IPS-18a (cell line): Measurements from ENCODE around the gene LRRC27.

Experiments
- H3K27ac ChIP-seq: one replicate; pipeline ENCODE4 v1.5.1; 2013; ENCODE audit warnings: low read length
- H3K27me3 ChIP-seq: one replicate; pipeline ENCODE4 v1.6.1; 2013; ENCODE audit warnings: mild to moderate bottlenecking, low read length; ENCODE audit not compliant: control insufficient read depth, insufficient read depth
- H3K36me3 ChIP-seq: one replicate; pipeline ENCODE4 v1.6.1; 2013; ENCODE audit warnings: low read depth, low read length; ENCODE audit not compliant: control insufficient read depth
- H3K4me1 ChIP-seq: one replicate; pipeline ENCODE4 v1.6.1; 2013; ENCODE audit warnings: low read depth, low read length; ENCODE audit not compliant: control insufficient read depth
- H3K4me3 ChIP-seq: one replicate; pipeline ENCODE4 v1.5.1; 2013; ENCODE audit warnings: low read length
- H3K9ac ChIP-seq: one replicate; pipeline ENCODE4 v1.6.1; 2013; ENCODE audit warnings: mild to moderate bottlenecking, low read length, moderate library complexity
- H3K9me3 ChIP-seq: one replicate; pipeline ENCODE4 v1.6.1; 2013; ENCODE audit warnings: low read depth, low read length; ENCODE audit not compliant: control insufficient read depth

LRRC27 gene

DNA sequence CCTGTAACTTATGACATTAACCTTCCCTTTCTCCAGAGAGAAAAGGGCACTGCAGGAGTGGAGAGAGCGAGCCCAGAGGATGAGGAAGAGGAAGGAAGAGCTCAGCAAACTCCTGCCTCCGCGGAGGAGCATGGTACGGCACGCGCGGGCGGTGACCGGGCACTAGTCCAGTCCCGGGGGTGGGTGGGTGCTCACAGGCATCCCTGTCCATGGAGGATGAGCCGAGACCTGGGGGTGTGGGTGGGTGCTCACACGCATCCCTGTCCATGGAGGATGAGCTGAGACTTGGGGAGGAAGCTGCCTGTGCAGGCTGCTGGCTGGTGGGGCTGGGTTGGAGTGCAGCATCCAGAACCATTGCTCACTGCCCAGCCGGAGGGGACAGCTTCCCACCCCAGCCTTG, 23.8 kb downstream of the LRRC27 start:
- Histone ChIP-seq H3K4me1 (no peaks in the 10 kb centered on the region), H3K27ac (no peak overlapping the region)

DNA sequence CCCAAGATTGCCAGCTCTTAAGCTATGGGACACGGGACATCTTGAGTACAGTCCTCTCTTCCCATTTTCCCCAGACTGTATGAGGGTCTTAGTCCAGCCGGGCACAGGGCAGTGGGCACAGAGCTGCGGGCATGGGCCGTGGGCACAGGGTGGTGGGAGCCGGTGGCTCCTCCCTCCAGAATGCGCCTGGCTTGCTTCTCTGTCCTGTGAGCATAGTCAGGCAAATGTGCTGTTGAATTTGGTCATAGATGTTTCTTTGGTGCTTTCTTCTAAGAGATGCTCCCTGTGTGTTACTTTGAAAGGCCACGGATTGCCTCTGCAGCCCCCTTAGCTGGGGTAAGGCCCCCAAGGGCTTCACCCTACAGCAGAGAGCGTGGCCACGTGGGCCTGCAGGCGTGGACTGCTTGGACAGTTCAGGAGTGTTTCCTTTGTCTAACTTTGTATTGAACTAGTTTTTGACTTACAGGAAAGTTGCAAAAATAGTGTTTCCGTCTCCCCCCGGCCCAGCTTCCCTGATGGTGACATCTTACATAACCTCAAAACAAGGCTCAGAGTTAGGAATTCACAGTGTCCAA, 24.7 kb downstream of the LRRC27 start:
- H3K27ac ChIP-seq, result no peak overlapping the region
- no peak overlapping the region for H3K4me3 ChIP-seq
- no peaks in the 10 kb centered on the region for H3K27me3 ChIP-seq
- H3K9me3 ChIP-seq, result no peaks in the 10 kb centered on the region
- no peaks in the 10 kb centered on the region for H3K36me3 ChIP-seq
- no peaks in the 10 kb centered on the region for H3K4me1 ChIP-seq
- H3K9ac ChIP-seq, result no peak overlapping the region

More for the DNA sequence above, 23.8 kb downstream of the LRRC27 start:
- Histone ChIP-seq H3K27me3 (no peaks in the 10 kb centered on the region), H3K9ac (no peak overlapping the region), H3K4me3 (no peak overlapping the region), H3K36me3 (no peaks in the 10 kb centered on the region), H3K9me3 (no peaks in the 10 kb centered on the region)

- no peak overlapping the region for H3K27ac ChIP-seq
- no peaks in the 10 kb centered on the region for H3K36me3 ChIP-seq
- no peaks in the 10 kb centered on the region for H3K27me3 ChIP-seq
- no peaks in the 10 kb centered on the region for H3K4me1 ChIP-seq
- no peak overlapping the region for H3K9ac ChIP-seq
- H3K4me3 ChIP-seq, result no peak overlapping the region
- H3K9me3 ChIP-seq, result no peaks in the 10 kb centered on the region
These were observed 25.5 kb downstream of the LRRC27 start for GRCh38 chr10:132357286-132358058.

GRCh38 chr10:132359305-132360040, 27.5 kb downstream of the LRRC27 start:
- Histone ChIP-seq H3K4me3 (no peak overlapping the region), H3K4me1 (no peaks in the 10 kb centered on the region), H3K36me3 (no peaks in the 10 kb centered on the region), H3K9ac (no peak overlapping the region), H3K9me3 (no peaks in the 10 kb centered on the region), H3K27ac (no peak overlapping the region), H3K27me3 (no peaks in the 10 kb centered on the region)

GRCh38 chr10:132360766-132361447, 28.9 kb downstream of the LRRC27 start:
- H3K9me3 ChIP-seq, result no peaks in the 10 kb centered on the region
- no peak overlapping the region for H3K27ac ChIP-seq

GRCh38 chr10:132361581-132362101, 29.6 kb downstream of the LRRC27 start:
- Histone ChIP-seq H3K9me3 (no peaks in the 10 kb centered on the region), H3K27ac (no peak overlapping the region), H3K4me3 (no peak overlapping the region), H3K9ac (no peak overlapping the region), H3K36me3 (no peaks in the 10 kb centered on the region), H3K27me3 (no peaks in the 10 kb centered on the region), H3K4me1 (no peaks in the 10 kb centered on the region)

More at GRCh38 chr10:132360766-132361447, 28.9 kb downstream of the LRRC27 start:
- no peak overlapping the region for H3K4me3 ChIP-seq
- no peaks in the 10 kb centered on the region for H3K36me3 ChIP-seq
- no peak overlapping the region for H3K9ac ChIP-seq
- H3K27me3 ChIP-seq, result no peaks in the 10 kb centered on the region
- H3K4me1 ChIP-seq, result no peaks in the 10 kb centered on the region

DNA sequence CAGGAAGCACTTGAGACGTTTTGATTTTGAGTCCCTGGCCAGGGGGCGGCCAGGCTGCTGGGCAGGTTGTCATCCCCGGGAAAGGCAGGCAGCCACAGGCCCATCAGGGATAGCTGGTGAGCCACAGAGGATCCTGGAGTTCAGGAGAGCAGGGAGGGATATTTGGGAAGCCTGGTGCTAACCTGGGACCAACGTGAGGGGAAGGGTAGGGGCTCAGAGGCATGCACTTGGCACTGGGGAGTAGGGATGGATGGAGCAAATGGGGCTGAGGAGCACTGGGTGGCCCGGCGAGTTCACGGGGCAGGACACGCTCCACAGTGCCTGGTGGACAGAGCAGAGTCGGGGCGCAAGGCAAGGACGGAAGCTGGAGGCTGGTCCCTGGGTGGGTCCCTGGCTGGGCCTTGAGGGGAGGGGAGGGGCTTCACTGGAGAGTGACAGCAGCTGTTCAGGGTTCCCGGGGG, 30.2 kb downstream of the LRRC27 start:
- Histone ChIP-seq H3K27me3 (no peaks in the 10 kb centered on the region), H3K4me1 (no peaks in the 10 kb centered on the region), H3K36me3 (no peaks in the 10 kb centered on the region), H3K9ac (no peak overlapping the region), H3K27ac (no peak overlapping the region), H3K4me3 (no peak overlapping the region), H3K9me3 (no peaks in the 10 kb centered on the region)

DNA sequence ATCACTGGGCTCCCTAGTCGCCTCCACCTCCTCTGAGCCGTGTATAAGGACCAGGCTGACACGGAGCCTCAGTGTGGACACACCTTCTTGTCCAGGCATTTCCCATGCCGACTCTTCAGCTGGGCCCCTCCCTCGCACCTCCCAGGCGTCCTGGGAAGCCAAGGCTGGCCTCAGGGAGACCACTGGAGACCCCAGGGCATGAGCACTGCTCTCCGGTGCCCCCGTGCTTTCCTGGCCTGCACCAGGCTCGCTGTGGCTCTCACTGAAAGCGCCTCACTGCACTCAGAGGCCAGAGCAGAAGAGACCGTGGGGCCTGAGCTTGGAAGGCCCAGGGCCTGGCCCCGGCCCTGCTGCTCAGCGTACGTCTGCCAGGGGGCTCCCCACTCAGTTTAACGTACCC, 31.4 kb downstream of the LRRC27 start:
- Histone ChIP-seq H3K36me3 (no peaks in the 10 kb centered on the region), H3K27me3 (no peaks in the 10 kb centered on the region), H3K27ac (no peak overlapping the region), H3K9me3 (no peaks in the 10 kb centered on the region), H3K9ac (no peak overlapping the region), H3K4me3 (no peak overlapping the region), H3K4me1 (no peaks in the 10 kb centered on the region)

GRCh38 chr10:132363921-132364593, 32.1 kb downstream of the LRRC27 start:
- no peaks in the 10 kb centered on the region for H3K36me3 ChIP-seq
- H3K27me3 ChIP-seq, result no peaks in the 10 kb centered on the region
- H3K9me3 ChIP-seq, result no peaks in the 10 kb centered on the region
- no peaks in the 10 kb centered on the region for H3K4me1 ChIP-seq
- H3K27ac ChIP-seq, result no peak overlapping the region
- no peak overlapping the region for H3K4me3 ChIP-seq
- H3K9ac ChIP-seq, result no peak overlapping the region

DNA sequence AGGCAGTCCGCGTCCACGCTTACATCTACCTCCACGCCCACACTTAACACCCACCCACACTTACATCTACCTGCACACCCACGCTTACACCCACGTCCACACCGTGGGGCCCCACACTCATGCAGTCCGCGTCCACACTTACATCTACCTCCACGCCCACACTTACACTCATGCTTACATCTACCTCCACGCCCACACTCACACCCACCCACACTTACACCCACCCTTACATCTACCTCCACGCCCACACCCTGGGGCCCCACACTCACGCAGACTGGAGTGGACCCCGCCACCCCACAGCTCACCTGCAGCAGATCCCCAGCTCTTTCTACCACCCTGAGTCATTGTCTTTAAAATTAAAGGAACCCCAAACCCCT, 32.6 kb downstream of the LRRC27 start:
- Histone ChIP-seq H3K36me3 (no peaks in the 10 kb centered on the region), H3K4me3 (no peak overlapping the region), H3K9me3 (no peaks in the 10 kb centered on the region), H3K4me1 (no peaks in the 10 kb centered on the region), H3K9ac (no peak overlapping the region), H3K27me3 (no peaks in the 10 kb centered on the region), H3K27ac (no peak overlapping the region)

DNA sequence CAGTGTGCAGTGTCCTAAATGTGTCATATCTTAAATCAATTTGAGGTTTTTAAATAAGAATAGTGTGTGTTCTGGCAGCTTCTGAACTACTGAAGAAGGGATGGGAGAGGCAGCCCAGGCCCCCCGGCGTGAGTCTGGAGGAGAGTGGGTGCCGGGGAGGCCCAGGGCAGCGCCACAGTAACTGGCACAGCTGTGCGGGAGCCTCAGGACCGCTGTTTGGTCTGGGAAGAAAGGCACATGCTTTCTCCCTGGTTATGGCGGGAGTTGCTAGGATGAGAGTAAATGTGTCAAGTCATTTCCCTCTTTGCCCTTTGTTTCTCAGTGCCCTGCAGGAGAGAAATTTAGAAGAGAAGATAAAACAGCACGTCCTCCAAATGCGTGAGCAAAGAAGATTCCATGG, 33.1 kb downstream of the LRRC27 start:
- no peaks in the 10 kb centered on the region for H3K9me3 ChIP-seq
- no peak overlapping the region for H3K4me3 ChIP-seq
- H3K36me3 ChIP-seq, result no peaks in the 10 kb centered on the region
- H3K27ac ChIP-seq, result no peak overlapping the region
- no peaks in the 10 kb centered on the region for H3K27me3 ChIP-seq
- H3K9ac ChIP-seq, result no peak overlapping the region
- no peaks in the 10 kb centered on the region for H3K4me1 ChIP-seq
